ENCODE data around the gene TRIM32.

- TF ChIP-seq CTCF (IDR thresholded peaks at IDR 0.05 in 4 of 5, conservative IDR thresholded peaks at IDR 0.05 in 1 of 5) (no peak), POLR2A (IDR thresholded peaks at IDR 0.05) (no peak)
These were observed 15.5 kb upstream of the TRIM32 start for GRCh38 chr9:116671605-116672004.
